ENCODE measurements around the gene SECISBP2L.
"Not testable (repeated sequence)": the region's sequence is repeated elsewhere in the genome, so short reads cannot be mapped to it uniquely, and the experiment has no call there.

SECISBP2L gene

DNA sequence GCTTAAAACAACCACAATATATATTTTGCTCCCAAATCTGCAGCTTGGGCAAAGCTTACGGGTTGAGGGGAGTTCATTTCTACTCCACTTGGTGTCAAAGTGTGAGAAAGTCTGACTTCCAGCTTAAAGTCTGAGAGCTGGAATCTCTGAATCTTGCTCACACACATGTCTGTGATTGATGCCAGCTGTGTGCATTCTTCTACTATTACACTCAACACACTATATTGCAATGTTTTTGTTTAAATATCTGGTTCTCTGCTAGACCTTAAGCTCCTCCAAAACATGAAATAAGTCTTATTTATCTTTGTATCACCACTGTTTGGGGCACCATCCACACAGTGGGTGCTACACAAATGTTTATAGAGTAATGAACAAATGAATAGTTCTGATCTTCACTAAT is 36.7 kb upstream of the SECISBP2L start:
- H3K9ac ChIP-seq (ENCODE audit: insufficient read length) = no peak overlapping the region
- no peaks in the 10 kb centered on the region for H3K36me3 ChIP-seq (ENCODE audit: insufficient read depth, low read length)
- no peak for DNase-seq (ENCODE audit: low read depth, low spot score)
- no peaks in the 10 kb centered on the region for H3K9me3 ChIP-seq (ENCODE audit: low read depth, low read length)
- no peak overlapping the region for H3K4me3 ChIP-seq
- TF ChIP-seq EZH2 (IDR thresholded peaks at IDR 0.05) (no peak), FOXP2 (optimal IDR thresholded peaks at IDR 0.05; ENCODE audit: control extremely low read depth, extremely low read length, insufficient read depth) (no peak), POLR2AphosphoS5 (IDR thresholded peaks at IDR 0.05; ENCODE audit: borderline replicate concordance, low read depth, low read length) (no peak)
- H3K27ac ChIP-seq = no peak overlapping the region

DNA sequence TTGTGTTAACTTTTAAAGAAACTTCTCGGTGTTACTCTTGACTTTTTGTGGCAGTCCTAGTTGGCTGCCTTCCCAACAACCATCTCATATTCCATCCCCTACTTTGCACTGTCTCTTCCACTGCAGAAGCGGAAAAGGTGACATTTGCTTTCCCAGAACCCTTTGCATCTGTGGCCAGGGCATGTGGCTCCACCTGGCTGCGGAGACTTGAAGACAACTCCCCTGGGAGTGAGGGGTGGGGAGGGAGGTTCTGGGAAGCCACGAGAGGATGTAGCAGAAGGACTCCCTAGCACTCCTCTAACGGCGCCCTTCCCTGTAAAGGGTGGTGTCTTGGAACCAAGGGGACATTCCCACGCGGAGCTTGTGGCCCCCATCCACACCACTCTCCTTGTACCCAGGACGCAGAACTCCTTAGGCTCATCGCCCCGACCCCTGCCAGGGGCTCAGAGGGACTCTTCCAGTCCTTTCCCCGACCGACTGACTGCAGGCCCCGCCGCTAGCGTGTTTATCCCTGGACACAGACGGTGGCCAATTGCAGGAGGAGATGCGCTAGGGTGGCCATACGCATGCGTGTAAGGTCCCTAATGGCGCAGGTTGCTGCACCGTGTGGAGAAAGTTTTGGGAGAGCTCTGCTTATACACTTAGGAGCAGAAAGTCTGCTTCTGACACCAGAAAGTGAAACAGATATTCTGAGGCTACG is 33.2 kb upstream of the SECISBP2L start:
- H3K4me3 ChIP-seq = no peak overlapping the region
- DNase-seq (ENCODE audit: low read depth, low spot score) = no peak
- H3K36me3 ChIP-seq (ENCODE audit: insufficient read depth, low read length) = no peaks in the 10 kb centered on the region
- H3K9ac ChIP-seq (ENCODE audit: insufficient read length) = no peak overlapping the region
- no peak overlapping the region for H3K27ac ChIP-seq
- TF ChIP-seq POLR2AphosphoS5 (IDR thresholded peaks at IDR 0.05; ENCODE audit: borderline replicate concordance, low read depth, low read length) = no peak
- TF ChIP-seq FOXP2 (optimal IDR thresholded peaks at IDR 0.05; ENCODE audit: control extremely low read depth, extremely low read length, insufficient read depth) = no peak
- TF ChIP-seq EZH2 (IDR thresholded peaks at IDR 0.05) = no peak
- no peaks in the 10 kb centered on the region for H3K9me3 ChIP-seq (ENCODE audit: low read depth, low read length)

DNA sequence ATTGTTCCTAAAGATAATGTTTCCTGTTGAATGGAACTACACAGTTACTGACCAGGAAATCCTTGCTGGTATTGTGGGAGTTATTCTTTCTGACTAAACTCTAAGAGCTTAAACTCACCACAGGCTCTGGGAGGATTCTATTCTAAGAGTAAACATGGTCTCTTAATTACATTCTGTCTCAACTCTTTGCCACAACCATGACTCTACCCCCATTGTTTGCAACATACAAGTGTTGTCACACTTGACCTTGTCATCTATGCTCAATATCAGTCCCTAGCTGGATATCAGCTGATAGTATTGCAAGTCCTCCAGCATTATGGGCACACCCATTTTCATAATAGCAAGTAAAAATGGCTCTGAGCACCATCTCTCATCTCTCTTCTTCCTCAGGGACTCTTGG is 29.6 kb upstream of the SECISBP2L start:
- H3K4me3 ChIP-seq = no peak overlapping the region
- no peak overlapping the region for H3K9ac ChIP-seq (ENCODE audit: insufficient read length)
- H3K36me3 ChIP-seq (ENCODE audit: insufficient read depth, low read length) = no peaks in the 10 kb centered on the region
- TF ChIP-seq EZH2 (IDR thresholded peaks at IDR 0.05) (no peak), FOXP2 (optimal IDR thresholded peaks at IDR 0.05; ENCODE audit: control extremely low read depth, extremely low read length, insufficient read depth) (no peak), POLR2AphosphoS5 (IDR thresholded peaks at IDR 0.05; ENCODE audit: borderline replicate concordance, low read depth, low read length) (no peak)
- no peak overlapping the region for H3K27ac ChIP-seq
- H3K9me3 ChIP-seq (ENCODE audit: low read depth, low read length) = no peaks in the 10 kb centered on the region
- no peak for DNase-seq (ENCODE audit: low read depth, low spot score)

DNA sequence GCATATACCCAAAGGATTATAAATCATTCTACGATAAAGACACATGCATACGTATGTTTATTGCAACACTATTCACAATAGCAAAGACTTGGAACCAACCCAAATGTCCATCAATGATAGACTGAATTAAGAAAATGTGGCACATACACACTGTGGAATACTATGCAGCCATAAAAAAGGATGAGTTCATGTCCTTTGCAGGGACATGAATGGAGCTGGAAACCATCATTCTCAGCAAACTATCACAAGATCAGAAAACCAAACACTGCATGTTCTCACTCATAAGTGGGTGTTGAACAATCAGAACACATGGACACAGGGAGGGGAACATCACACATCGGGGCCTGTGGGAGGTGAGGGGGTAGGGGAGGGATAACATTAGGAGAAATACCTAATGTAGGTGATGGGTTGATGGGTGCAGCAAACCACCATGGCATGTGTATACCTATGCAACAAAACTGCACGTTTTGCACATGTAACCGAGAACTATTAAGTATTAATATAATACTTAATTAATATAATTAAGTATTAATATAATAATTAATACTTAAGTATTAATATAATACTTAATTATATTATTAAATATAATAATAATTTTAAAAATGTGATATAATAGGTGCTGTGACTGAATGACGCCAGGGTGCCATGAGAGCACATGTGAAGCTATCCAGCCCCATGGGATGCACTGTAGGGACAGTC is 28.5 kb upstream of the SECISBP2L start:
- not testable (repeated sequence) for H3K4me3 ChIP-seq; H3K9ac ChIP-seq (ENCODE audit: insufficient read length); H3K9me3 ChIP-seq (ENCODE audit: low read depth, low read length); DNase-seq (ENCODE audit: low read depth, low spot score); H3K27ac ChIP-seq; H3K36me3 ChIP-seq (ENCODE audit: insufficient read depth, low read length)

DNA sequence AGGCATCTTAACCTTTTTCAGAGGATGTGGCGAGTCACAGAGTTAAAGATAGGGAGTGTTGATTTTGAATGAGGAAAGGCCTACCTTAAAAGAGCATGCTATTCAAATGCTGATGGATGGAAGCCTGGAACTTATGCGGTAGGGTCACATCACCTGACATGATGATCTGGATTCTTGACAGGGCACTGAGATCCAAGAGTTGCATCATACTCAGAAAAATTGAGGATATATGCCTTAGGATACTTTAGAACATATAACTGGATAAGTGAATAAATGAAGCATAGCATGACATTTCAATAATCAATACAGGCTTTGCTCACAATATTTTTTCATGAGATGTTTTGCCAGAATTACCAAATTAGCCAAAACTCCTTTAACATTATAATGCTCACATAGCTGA is 20.1 kb upstream of the SECISBP2L start:
- no peak overlapping the region for H3K9ac ChIP-seq (ENCODE audit: insufficient read length)
- no peaks in the 10 kb centered on the region for H3K9me3 ChIP-seq (ENCODE audit: low read depth, low read length)
- TF ChIP-seq EZH2 (IDR thresholded peaks at IDR 0.05) = no peak
- no peak for TF ChIP-seq FOXP2 (optimal IDR thresholded peaks at IDR 0.05; ENCODE audit: control extremely low read depth, extremely low read length, insufficient read depth)
- no peak for TF ChIP-seq POLR2AphosphoS5 (IDR thresholded peaks at IDR 0.05; ENCODE audit: borderline replicate concordance, low read depth, low read length)
- H3K4me3 ChIP-seq = no peak overlapping the region
- DNase-seq (ENCODE audit: low read depth, low spot score) = no peak
- no peaks in the 10 kb centered on the region for H3K36me3 ChIP-seq (ENCODE audit: insufficient read depth, low read length)
- H3K27ac ChIP-seq = no peak overlapping the region

DNA sequence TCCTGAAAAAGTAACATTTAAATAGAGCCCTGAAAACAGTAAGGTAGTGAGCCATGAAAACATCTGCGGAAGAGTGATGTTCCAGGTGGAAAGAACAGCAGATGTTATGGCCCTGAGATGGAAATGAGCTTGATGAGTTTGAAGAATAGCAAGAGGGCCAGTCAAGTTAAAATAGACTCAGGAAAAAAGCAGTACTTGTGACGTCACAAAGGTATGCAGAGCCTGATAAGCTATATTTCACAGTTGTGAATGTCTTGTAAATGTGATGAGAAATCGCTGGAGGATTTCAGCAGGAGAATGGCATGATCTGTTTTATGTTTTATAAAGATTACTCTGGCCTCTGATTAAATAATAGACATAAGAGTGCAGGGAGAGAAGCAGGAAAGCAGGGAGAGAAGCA is 18.6 kb upstream of the SECISBP2L start:
- H3K36me3 ChIP-seq (ENCODE audit: insufficient read depth, low read length) = no peaks in the 10 kb centered on the region
- H3K4me3 ChIP-seq = no peak overlapping the region
- DNase-seq (ENCODE audit: low read depth, low spot score) = no peak
- no peak overlapping the region for H3K27ac ChIP-seq
- H3K9me3 ChIP-seq (ENCODE audit: low read depth, low read length) = no peaks in the 10 kb centered on the region
- TF ChIP-seq FOXP2 (optimal IDR thresholded peaks at IDR 0.05; ENCODE audit: control extremely low read depth, extremely low read length, insufficient read depth) (no peak), POLR2AphosphoS5 (IDR thresholded peaks at IDR 0.05; ENCODE audit: borderline replicate concordance, low read depth, low read length) (no peak), EZH2 (IDR thresholded peaks at IDR 0.05) (no peak)
- no peak overlapping the region for H3K9ac ChIP-seq (ENCODE audit: insufficient read length)

DNA sequence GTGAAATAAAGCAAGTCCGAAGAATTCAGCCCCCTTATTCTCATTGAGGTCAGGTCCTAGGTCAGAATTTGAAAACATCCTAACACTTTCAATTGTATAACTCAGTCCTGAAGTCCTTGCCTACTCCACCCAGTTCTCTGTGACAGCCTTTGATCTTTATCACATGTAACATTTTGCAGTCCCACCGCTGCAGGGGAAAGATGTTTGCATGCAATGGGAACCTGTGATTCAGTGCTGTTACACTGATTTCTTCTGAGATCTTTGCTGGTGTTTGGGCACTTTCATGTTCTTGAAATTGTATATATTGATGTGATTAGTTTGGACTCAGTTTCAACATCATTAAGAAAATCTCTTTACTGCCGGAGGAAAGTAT is 18.0 kb upstream of the SECISBP2L start:
- no peaks in the 10 kb centered on the region for H3K9me3 ChIP-seq (ENCODE audit: low read depth, low read length)
- no peak overlapping the region for H3K27ac ChIP-seq
- no peak overlapping the region for H3K4me3 ChIP-seq
- H3K36me3 ChIP-seq (ENCODE audit: insufficient read depth, low read length) = no peaks in the 10 kb centered on the region
- no peak for DNase-seq (ENCODE audit: low read depth, low spot score)
- TF ChIP-seq FOXP2 (optimal IDR thresholded peaks at IDR 0.05; ENCODE audit: control extremely low read depth, extremely low read length, insufficient read depth) (no peak), POLR2AphosphoS5 (IDR thresholded peaks at IDR 0.05; ENCODE audit: borderline replicate concordance, low read depth, low read length) (no peak), EZH2 (IDR thresholded peaks at IDR 0.05) (no peak)
- no peak overlapping the region for H3K9ac ChIP-seq (ENCODE audit: insufficient read length)

DNA sequence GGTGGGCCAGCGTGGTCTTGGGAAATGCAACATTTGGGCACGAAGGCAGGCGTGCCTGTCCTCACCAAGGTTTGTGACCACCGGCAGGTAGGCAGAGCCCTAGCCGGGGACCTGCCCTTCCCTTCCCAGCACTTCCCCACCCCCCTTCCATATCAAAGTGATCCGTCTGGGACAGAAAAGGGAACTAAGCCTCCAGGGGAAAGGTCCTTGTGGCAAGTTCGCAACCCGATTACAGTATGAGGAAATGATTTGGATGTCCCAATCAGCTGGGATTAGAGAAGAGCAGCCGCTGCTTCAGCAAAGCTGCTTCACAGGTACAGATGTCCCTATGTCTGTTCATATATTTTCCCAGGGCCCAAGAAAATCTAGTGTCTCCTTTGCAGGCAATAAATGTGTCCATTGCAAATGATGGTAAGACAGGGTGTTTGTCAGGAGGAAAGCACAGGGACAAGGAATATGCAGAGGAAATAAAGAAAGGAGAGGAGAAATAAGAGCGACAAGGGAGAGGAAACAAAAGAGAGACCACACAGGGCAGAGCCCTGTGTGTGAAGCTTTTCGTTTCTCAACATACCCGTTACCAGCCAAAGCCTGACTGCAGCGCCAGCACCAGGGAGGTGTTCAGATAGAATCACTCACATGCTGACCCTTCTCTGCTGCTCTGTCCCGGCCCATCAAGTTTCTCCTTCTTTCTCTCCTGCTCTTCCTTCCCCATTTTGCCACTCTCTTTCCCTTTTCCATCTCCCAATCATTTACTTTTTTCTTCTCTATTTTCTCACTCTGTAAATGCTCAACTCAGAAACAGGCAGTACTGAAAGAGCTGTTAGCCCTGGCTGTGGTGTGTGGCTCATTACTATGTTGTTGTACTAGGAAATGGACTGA is 17.4 kb upstream of the SECISBP2L start:
- Histone ChIP-seq H3K27ac (no peak overlapping the region), H3K36me3 (ENCODE audit: insufficient read depth, low read length) (no peaks in the 10 kb centered on the region), H3K9ac (ENCODE audit: insufficient read length) (no peak overlapping the region), H3K4me3 (no peak overlapping the region), H3K9me3 (ENCODE audit: low read depth, low read length) (no peaks in the 10 kb centered on the region)
- no peak for DNase-seq (ENCODE audit: low read depth, low spot score)
- no peak for TF ChIP-seq POLR2AphosphoS5 (IDR thresholded peaks at IDR 0.05; ENCODE audit: borderline replicate concordance, low read depth, low read length)
- no peak for TF ChIP-seq EZH2 (IDR thresholded peaks at IDR 0.05)
- no peak for TF ChIP-seq FOXP2 (optimal IDR thresholded peaks at IDR 0.05; ENCODE audit: control extremely low read depth, extremely low read length, insufficient read depth)

Measured in SK-N-MC (cell line).